Measurements from ENCODE around the gene SLC4A5.

The SLC4A5 gene

GRCh38 chr2:74347303-74347702 lies 4.1 kb upstream of the SLC4A5 start:
- POLR2A ChIA-PET: no interaction called here
- CTCF ChIA-PET: interaction anchor here (0.6 to 5.1 kb wide), 2 partner anchors 12 to 366 kb away, joined by 3 to 42 read pairs; no protein-coding TSS in a partner anchor
- no peaks in the 10 kb centered on the region for H3K36me3 ChIP-seq (ENCODE audit: control insufficient read depth in 2 of 2, insufficient read depth in 1 of 2, low read length in 2 of 2)

DNA sequence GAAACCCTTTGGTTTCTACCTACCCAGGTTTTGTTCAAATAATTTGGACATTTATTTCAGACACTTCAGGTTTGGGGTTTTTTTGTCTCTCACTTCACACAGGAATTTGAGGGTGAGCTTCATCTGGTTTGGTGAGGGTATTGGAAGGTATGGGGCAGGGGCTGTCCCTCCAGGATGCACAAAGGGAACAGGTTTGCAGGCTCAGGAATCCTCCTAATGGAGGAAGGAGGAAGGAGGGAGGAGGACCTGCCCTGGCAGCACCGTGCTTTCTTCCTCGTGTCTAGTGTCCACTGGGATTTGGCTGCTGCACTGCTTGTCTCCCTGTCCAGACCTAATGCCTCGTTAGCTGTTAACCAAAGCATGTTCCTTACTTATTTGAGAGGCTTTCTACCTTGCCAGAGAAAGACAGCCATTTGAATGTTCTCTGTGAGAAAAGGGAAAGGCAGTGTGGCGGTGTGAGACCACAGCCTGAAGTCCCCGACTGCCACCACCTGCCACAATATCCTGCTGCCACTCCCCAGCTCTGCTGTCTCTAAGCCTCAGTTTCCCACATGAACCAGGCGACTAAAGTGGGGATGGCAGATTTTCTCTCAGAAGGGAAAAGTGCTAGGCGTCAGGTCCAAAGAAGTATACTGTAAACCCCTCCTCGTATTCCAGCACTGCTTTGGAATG lies 2.2 kb upstream of the SLC4A5 start:
- Histone ChIP-seq H3K4me3 (ENCODE audit: low read depth, low read length) (no peak overlapping the region), H3K27ac (ENCODE audit: extremely low read depth, low read depth, low read length) (no peak overlapping the region), H3K4me1 (ENCODE audit: control insufficient read depth, insufficient read depth, low read length) (no peaks in the 10 kb centered on the region; the same call in 1 of the 2 replicates), H3K36me3 (ENCODE audit: control insufficient read depth in 2 of 2, insufficient read depth in 1 of 2, low read length in 2 of 2) (no peaks in the 10 kb centered on the region), H3K9me3 (ENCODE audit: control insufficient read depth, insufficient read depth, low read depth, low read length) (no peaks in the 10 kb centered on the region)
- CTCF ChIA-PET: interaction anchor here (5.1 kb wide), 1 partner anchor 10 kb away, joined by 42 read pairs; no protein-coding TSS in a partner anchor
- no peak for TF ChIP-seq ZNF571 (tag by site-specific recombination; IDR thresholded peaks at IDR 0.05)
- TF ChIP-seq ZNF548 (tag by site-specific recombination; IDR thresholded peaks at IDR 0.05): no peak
- TF ChIP-seq PRDM4 (tag by site-specific recombination; IDR thresholded peaks at IDR 0.05): no peak
- no peak for TF ChIP-seq ZNF174 (tag by site-specific recombination; IDR thresholded peaks at IDR 0.05)
- TF ChIP-seq, protein P1, sequence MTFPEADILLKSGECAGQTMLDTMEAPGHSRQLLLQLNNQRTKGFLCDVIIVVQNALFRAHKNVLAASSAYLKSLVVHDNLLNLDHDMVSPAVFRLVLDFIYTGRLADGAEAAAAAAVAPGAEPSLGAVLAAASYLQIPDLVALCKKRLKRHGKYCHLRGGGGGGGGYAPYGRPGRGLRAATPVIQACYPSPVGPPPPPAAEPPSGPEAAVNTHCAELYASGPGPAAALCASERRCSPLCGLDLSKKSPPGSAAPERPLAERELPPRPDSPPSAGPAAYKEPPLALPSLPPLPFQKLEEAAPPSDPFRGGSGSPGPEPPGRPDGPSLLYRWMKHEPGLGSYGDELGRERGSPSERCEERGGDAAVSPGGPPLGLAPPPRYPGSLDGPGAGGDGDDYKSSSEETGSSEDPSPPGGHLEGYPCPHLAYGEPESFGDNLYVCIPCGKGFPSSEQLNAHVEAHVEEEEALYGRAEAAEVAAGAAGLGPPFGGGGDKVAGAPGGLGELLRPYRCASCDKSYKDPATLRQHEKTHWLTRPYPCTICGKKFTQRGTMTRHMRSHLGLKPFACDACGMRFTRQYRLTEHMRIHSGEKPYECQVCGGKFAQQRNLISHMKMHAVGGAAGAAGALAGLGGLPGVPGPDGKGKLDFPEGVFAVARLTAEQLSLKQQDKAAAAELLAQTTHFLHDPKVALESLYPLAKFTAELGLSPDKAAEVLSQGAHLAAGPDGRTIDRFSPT (tag by site-specific recombination; IDR thresholded peaks at IDR 0.05): no peak
- POLR2A ChIA-PET: no interaction called here

More at GRCh38 chr2:74347303-74347702, 4.1 kb upstream of the SLC4A5 start:
- Histone ChIP-seq H3K9me3 (ENCODE audit: control insufficient read depth, insufficient read depth, low read depth, low read length) (no peaks in the 10 kb centered on the region), H3K27ac (ENCODE audit: extremely low read depth, low read depth, low read length) (no peak overlapping the region), H3K4me1 (ENCODE audit: control insufficient read depth, insufficient read depth, low read length) (no peaks in the 10 kb centered on the region; the same call in 1 of the 2 replicates), H3K4me3 (ENCODE audit: low read depth, low read length) (no peak overlapping the region)
- TF ChIP-seq ZSCAN4 (tag by site-specific recombination; IDR thresholded peaks at IDR 0.05) (no peak), ZSCAN23 (tag by site-specific recombination; IDR thresholded peaks at IDR 0.05) (no peak), ZNF521 (tag by site-specific recombination; IDR thresholded peaks at IDR 0.05) (no peak), ZNF544 (tag by site-specific recombination; IDR thresholded peaks at IDR 0.05) (no peak), ZNF426 (tag by site-specific recombination; IDR thresholded peaks at IDR 0.05) (no peak), ZNF292 (tag by site-specific recombination; IDR thresholded peaks at IDR 0.05; ENCODE audit: borderline replicate concordance, low read depth) (no peak), PRDM1 (tag by site-specific recombination; IDR thresholded peaks at IDR 0.05) (no peak), ZNF549 (tag by site-specific recombination; IDR thresholded peaks at IDR 0.05) (no peak), ZNF335 (tag by site-specific recombination; conservative IDR thresholded peaks at IDR 0.05) (no peak), ZNF830 (tag by site-specific recombination; IDR thresholded peaks at IDR 0.05; ENCODE audit: low read depth) (no peak), ZNF416 (tag by site-specific recombination; IDR thresholded peaks at IDR 0.05) (no peak), ZBTB17 (tag by site-specific recombination; IDR thresholded peaks at IDR 0.05) (no peak), ZNF843 (tag by site-specific recombination; IDR thresholded peaks at IDR 0.05) (no peak), ZNF560 (tag by site-specific recombination; IDR thresholded peaks at IDR 0.05; ENCODE audit: borderline replicate concordance) (no peak), MYNN (tag by site-specific recombination; IDR thresholded peaks at IDR 0.05; ENCODE audit: borderline replicate concordance) (no peak)
- TF ChIP-seq, protein P2, sequence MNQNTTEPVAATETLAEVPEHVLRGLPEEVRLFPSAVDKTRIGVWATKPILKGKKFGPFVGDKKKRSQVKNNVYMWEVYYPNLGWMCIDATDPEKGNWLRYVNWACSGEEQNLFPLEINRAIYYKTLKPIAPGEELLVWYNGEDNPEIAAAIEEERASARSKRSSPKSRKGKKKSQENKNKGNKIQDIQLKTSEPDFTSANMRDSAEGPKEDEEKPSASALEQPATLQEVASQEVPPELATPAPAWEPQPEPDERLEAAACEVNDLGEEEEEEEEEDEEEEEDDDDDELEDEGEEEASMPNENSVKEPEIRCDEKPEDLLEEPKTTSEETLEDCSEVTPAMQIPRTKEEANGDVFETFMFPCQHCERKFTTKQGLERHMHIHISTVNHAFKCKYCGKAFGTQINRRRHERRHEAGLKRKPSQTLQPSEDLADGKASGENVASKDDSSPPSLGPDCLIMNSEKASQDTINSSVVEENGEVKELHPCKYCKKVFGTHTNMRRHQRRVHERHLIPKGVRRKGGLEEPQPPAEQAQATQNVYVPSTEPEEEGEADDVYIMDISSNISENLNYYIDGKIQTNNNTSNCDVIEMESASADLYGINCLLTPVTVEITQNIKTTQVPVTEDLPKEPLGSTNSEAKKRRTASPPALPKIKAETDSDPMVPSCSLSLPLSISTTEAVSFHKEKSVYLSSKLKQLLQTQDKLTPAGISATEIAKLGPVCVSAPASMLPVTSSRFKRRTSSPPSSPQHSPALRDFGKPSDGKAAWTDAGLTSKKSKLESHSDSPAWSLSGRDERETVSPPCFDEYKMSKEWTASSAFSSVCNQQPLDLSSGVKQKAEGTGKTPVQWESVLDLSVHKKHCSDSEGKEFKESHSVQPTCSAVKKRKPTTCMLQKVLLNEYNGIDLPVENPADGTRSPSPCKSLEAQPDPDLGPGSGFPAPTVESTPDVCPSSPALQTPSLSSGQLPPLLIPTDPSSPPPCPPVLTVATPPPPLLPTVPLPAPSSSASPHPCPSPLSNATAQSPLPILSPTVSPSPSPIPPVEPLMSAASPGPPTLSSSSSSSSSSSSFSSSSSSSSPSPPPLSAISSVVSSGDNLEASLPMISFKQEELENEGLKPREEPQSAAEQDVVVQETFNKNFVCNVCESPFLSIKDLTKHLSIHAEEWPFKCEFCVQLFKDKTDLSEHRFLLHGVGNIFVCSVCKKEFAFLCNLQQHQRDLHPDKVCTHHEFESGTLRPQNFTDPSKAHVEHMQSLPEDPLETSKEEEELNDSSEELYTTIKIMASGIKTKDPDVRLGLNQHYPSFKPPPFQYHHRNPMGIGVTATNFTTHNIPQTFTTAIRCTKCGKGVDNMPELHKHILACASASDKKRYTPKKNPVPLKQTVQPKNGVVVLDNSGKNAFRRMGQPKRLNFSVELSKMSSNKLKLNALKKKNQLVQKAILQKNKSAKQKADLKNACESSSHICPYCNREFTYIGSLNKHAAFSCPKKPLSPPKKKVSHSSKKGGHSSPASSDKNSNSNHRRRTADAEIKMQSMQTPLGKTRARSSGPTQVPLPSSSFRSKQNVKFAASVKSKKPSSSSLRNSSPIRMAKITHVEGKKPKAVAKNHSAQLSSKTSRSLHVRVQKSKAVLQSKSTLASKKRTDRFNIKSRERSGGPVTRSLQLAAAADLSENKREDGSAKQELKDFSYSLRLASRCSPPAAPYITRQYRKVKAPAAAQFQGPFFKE (tag by site-specific recombination; IDR thresholded peaks at IDR 0.05; ENCODE audit: borderline replicate concordance): no peak
- TF ChIP-seq, protein P3, sequence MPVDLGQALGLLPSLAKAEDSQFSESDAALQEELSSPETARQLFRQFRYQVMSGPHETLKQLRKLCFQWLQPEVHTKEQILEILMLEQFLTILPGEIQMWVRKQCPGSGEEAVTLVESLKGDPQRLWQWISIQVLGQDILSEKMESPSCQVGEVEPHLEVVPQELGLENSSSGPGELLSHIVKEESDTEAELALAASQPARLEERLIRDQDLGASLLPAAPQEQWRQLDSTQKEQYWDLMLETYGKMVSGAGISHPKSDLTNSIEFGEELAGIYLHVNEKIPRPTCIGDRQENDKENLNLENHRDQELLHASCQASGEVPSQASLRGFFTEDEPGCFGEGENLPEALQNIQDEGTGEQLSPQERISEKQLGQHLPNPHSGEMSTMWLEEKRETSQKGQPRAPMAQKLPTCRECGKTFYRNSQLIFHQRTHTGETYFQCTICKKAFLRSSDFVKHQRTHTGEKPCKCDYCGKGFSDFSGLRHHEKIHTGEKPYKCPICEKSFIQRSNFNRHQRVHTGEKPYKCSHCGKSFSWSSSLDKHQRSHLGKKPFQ (tag by site-specific recombination; IDR thresholded peaks at IDR 0.05): no peak

All from HEK293 (cell line).